Breast epithelium (tissue), 3 donors: ENCODE measurements around the gene MTMR12.

Source experiments
- CTCF ChIP-seq, 3 donors: fragments of 450-650 bp; IDR thresholded peaks; one replicate each; pipeline ENCODE4 v1.5.1; 2016 to 2017; ENCODE audit warnings: antibody characterized with exemption in 3 of 3, mild to moderate bottlenecking in 3 of 3, moderate library complexity in 3 of 3
- POLR2A ChIP-seq: fragments of 450-650 bp; IDR thresholded peaks from one replicate; pipeline ENCODE4 v1.6.1; 2016; ENCODE audit warnings: antibody characterized with exemption, mild to moderate bottlenecking, moderate library complexity
- POLR2AphosphoS5 ChIP-seq, 3 donors: sonication (generic); formaldehyde crosslinking; IDR thresholded peaks; one replicate each; pipeline ENCODE4 v1.6.1; 2017; ENCODE audit warnings: antibody characterized with exemption in 3 of 3

- no peak for TF ChIP-seq CTCF (IDR thresholded peaks at IDR 0.05)
- TF ChIP-seq POLR2A = no peak
- TF ChIP-seq POLR2AphosphoS5 (IDR thresholded peaks at IDR 0.05) = no peak
These were observed 40.7 kb upstream of the MTMR12 start for GRCh38 chr5:32353420-32353819.
